ENCODE measurements around the gene PPP1R12C. TPM values are rescaled to one million over a fixed set of nuclear protein-coding genes. Genes with fewer than 3 reads are reported as not detected.

The PPP1R12C gene
- total RNA-seq, 2 donors from 2014 or later, result 102 to 118 TPM

- DNase-seq (no peak), ATAC-seq (no peak)
- intact Hi-C loops (cut with DNase I, micrococcal nuclease), result no loop called here
These were observed 34.2 kb downstream of the PPP1R12C start for GRCh38 chr19:55083004-55083850.

- DNase-seq (no peak), ATAC-seq (no peak)
- intact Hi-C loops (cut with DNase I, micrococcal nuclease), result no loop called here
These were observed 35.2 kb downstream of the PPP1R12C start for GRCh38 chr19:55082020-55082851.

GRCh38 chr19:55081770-55082019 is 35.7 kb downstream of the PPP1R12C start:
- intact Hi-C loops (cut with DNase I, micrococcal nuclease), result no loop called here
- DNase-seq (no peak), ATAC-seq (no peak)

- DNase-seq (peak; percentile 91 to 94), ATAC-seq (peak; percentile 78)
- intact Hi-C loops (cut with DNase I, micrococcal nuclease), result no loop called here
These were observed 36.3 kb downstream of the PPP1R12C start for GRCh38 chr19:55080968-55081769.

- DNase-seq (peak; percentile 90 to 92), ATAC-seq (peak; percentile 75)
- intact Hi-C loops (cut with DNase I, micrococcal nuclease), result no loop called here
These were observed 37.1 kb downstream of the PPP1R12C start for GRCh38 chr19:55080121-55080967.

- intact Hi-C loops (cut with DNase I, micrococcal nuclease), result no loop called here
- DNase-seq (no peak), ATAC-seq (no peak)
These were observed 37.9 kb downstream of the PPP1R12C start for GRCh38 chr19:55079400-55080038.

- ATAC-seq (no peak), DNase-seq (no peak)
- intact Hi-C loops (cut with DNase I, micrococcal nuclease), result no loop called here
These were observed 38.4 kb downstream of the PPP1R12C start for GRCh38 chr19:55078996-55079395.

GRCh38 chr19:55077106-55077505 is 40.3 kb downstream of the PPP1R12C start:
- DNase-seq (no peak), ATAC-seq (no peak)
- intact Hi-C loops (cut with DNase I, micrococcal nuclease), result no loop called here

- intact Hi-C loops (cut with DNase I, micrococcal nuclease), result no loop called here
- no peak for ATAC-seq
- DNase-seq, result no peak
These were observed 41.1 kb downstream of the PPP1R12C start for GRCh38 chr19:55076321-55076720.

GRCh38 chr19:55075371-55075998 is 42.0 kb downstream of the PPP1R12C start, which contains the start of gene EPS8L1:
TSS of gene EPS8L1 (plus strand) at chr19:55075869. CDS start at chr19:55076445, 576 bp downstream.
- DNase-seq, result peak; percentile 79 to 89
- intact Hi-C loops (cut with DNase I, micrococcal nuclease), result no loop called here
- ATAC-seq, result peak; percentile 64

GRCh38 chr19:55071913-55072312 is 45.5 kb downstream of the PPP1R12C start:
- DNase-seq (no peak), ATAC-seq (no peak)
- intact Hi-C loops (cut with DNase I, micrococcal nuclease), result no loop called here

- intact Hi-C loops (cut with DNase I, micrococcal nuclease), result no loop called here
- ATAC-seq, result peak; percentile 59
- peak; percentile 74 to 92 for DNase-seq
These were observed 46.3 kb downstream of the PPP1R12C start for GRCh38 chr19:55071129-55071502.

GRCh38 chr19:55070466-55071128 is 46.8 kb downstream of the PPP1R12C start:
- intact Hi-C loops (cut with DNase I, micrococcal nuclease), result no loop called here
- no peak for ATAC-seq
- DNase-seq, result no peak

- DNase-seq (no peak), ATAC-seq (no peak)
- intact Hi-C loops (cut with DNase I, micrococcal nuclease), result no loop called here
These were observed 47.6 kb downstream of the PPP1R12C start for GRCh38 chr19:55069865-55070197.

GRCh38 chr19:55068950-55069864 is 48.2 kb downstream of the PPP1R12C start:
- intact Hi-C loops (cut with DNase I, micrococcal nuclease), result no loop called here
- DNase-seq (peak; percentile 79 to 87), ATAC-seq (peak; percentile 78)

- no peak for ATAC-seq
- intact Hi-C loops (cut with DNase I, micrococcal nuclease), result no loop called here
- DNase-seq, result no peak
These were observed 49.6 kb downstream of the PPP1R12C start for GRCh38 chr19:55067869-55068268.
